ENCODE data around the gene TXNL1. TPM values are rescaled to one million over a fixed set of nuclear protein-coding genes. Genes with fewer than 3 reads are reported as not detected.
"Not testable (repeated sequence)": the region's sequence is repeated elsewhere in the genome, so short reads cannot be mapped to it uniquely, and the experiment has no call there.

Gene TXNL1
- total RNA-seq, 2 donors from 2014 or later, result 45.8 to 59.1 TPM

GRCh38 chr18:56659111-56659510, 20.7 kb upstream of the TXNL1 start:
- Histone ChIP-seq H3K4me1 (peaks cover 0 to 9% of the 10 kb centered on the region in 2 donors), H3K27ac (no peak overlapping the region), H3K27me3 (no peaks in the 10 kb centered on the region), H3K36me3 (no peaks in the 10 kb centered on the region), H3K9me3 (no peaks in the 10 kb centered on the region), H3K4me3 (no peak overlapping the region)
- TF ChIP-seq, protein P1, sequence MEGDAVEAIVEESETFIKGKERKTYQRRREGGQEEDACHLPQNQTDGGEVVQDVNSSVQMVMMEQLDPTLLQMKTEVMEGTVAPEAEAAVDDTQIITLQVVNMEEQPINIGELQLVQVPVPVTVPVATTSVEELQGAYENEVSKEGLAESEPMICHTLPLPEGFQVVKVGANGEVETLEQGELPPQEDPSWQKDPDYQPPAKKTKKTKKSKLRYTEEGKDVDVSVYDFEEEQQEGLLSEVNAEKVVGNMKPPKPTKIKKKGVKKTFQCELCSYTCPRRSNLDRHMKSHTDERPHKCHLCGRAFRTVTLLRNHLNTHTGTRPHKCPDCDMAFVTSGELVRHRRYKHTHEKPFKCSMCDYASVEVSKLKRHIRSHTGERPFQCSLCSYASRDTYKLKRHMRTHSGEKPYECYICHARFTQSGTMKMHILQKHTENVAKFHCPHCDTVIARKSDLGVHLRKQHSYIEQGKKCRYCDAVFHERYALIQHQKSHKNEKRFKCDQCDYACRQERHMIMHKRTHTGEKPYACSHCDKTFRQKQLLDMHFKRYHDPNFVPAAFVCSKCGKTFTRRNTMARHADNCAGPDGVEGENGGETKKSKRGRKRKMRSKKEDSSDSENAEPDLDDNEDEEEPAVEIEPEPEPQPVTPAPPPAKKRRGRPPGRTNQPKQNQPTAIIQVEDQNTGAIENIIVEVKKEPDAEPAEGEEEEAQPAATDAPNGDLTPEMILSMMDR (IDR thresholded peaks at IDR 0.05), result no peak
- DNase-seq (ENCODE audit: low spot score), result no peak

- H3K9me3 ChIP-seq, result no peaks in the 10 kb centered on the region
- H3K4me3 ChIP-seq, result no peak overlapping the region
- no peak for DNase-seq (ENCODE audit: low spot score)
- no peaks in the 10 kb centered on the region for H3K27me3 ChIP-seq
- TF ChIP-seq, protein P1 (IDR thresholded peaks at IDR 0.05), result no peak
- H3K27ac ChIP-seq, result no peak overlapping the region
- peaks cover 0 to 10% of the 10 kb centered on the region in 2 donors for H3K4me1 ChIP-seq
- H3K36me3 ChIP-seq, result no peaks in the 10 kb centered on the region
These were observed 19.9 kb upstream of the TXNL1 start for GRCh38 chr18:56658261-56658660.

DNA sequence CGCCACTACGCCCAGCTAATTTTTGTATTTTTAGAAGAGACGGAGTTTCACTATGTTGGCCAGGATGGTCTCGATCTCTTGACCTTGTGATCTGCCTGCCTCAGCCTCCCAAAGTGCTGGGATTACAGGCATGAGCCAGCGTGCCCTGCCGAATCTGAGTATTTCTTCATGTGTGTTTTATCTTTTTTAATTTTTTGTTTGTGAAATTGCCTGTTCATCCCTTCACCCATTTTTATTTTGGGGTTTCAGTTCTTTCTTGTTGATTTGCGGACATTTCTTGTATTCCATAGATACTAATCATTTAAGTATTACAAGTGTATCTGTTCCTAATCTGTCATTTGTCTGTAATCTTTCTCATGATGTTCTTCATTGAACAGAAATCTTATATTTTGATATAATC, 15.9 kb upstream of the TXNL1 start:
- DNase-seq (ENCODE audit: low spot score); H3K27ac ChIP-seq; H3K36me3 ChIP-seq; H3K9me3 ChIP-seq; H3K4me3 ChIP-seq; H3K27me3 ChIP-seq: not testable (repeated sequence)
- H3K4me1 ChIP-seq, result peaks cover 0 to 21% of the 10 kb centered on the region in 2 donors

DNA sequence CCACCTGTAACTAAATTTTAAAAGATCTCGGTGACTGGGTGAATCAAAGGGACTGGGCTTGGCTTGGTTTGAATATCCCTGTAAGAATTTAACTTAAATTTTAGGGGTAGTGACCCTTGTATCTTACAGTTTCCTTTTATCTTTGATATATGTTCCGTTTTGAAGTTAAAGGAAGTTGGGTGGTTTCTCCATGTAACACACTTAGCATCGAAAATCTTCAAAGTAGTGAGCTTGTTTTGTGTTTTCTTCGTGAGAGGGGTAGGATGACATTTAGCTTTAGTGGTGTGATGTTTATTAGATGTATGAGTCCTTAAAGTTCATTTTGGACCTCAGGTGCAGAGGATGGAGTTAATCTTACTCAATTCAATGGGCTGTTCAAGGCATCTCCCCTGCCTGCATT, 14.4 kb upstream of the TXNL1 start:
- H3K27ac ChIP-seq, result no peak overlapping the region
- no peaks in the 10 kb centered on the region for H3K36me3 ChIP-seq
- H3K4me1 ChIP-seq, result peaks cover 0 to 21% of the 10 kb centered on the region in 2 donors
- no peak for DNase-seq (ENCODE audit: low spot score)
- H3K27me3 ChIP-seq, result no peaks in the 10 kb centered on the region
- TF ChIP-seq, protein P1 (IDR thresholded peaks at IDR 0.05), result no peak
- no peaks in the 10 kb centered on the region for H3K9me3 ChIP-seq
- H3K4me3 ChIP-seq, result no peak overlapping the region

- Histone ChIP-seq H3K4me3 (peak overlapping the region; percentile 91 to 96), H3K27me3 (no peaks in the 10 kb centered on the region), H3K4me1 (peaks cover 0 to 21% of the 10 kb centered on the region in 2 donors), H3K36me3 (no peaks in the 10 kb centered on the region), H3K9me3 (no peaks in the 10 kb centered on the region), H3K27ac (peak overlapping the region; percentile 90 to 93)
- TF ChIP-seq, protein P1 (IDR thresholded peaks at IDR 0.05), result no peak
- DNase-seq (ENCODE audit: low spot score), result no peak
These were observed 13.3 kb upstream of the TXNL1 start for GRCh38 chr18:56651771-56652092.

- TF ChIP-seq, protein P1 (IDR thresholded peaks at IDR 0.05), result peak in 1 of 2 donors; percentile 32
- peaks cover 0 to 21% of the 10 kb centered on the region in 2 donors for H3K4me1 ChIP-seq
- H3K9me3 ChIP-seq, result no peaks in the 10 kb centered on the region
These were observed 12.8 kb upstream of the TXNL1 start, which contains the start of gene WDR7 for GRCh38 chr18:56650944-56651770. TSS of gene WDR7 (plus strand) at chr18:56651359. CDS start at chr18:56672516, 21,157 bp downstream.

More at GRCh38 chr18:56650944-56651770, 12.8 kb upstream of the TXNL1 start, which contains the start of gene WDR7:
- peak; percentile 98 for DNase-seq (ENCODE audit: low spot score)
- Histone ChIP-seq H3K36me3 (no peaks in the 10 kb centered on the region), H3K4me3 (peak within 1 kb of the TSS; percentile 91 to 96), H3K27me3 (no peaks in the 10 kb centered on the region), H3K27ac (peak within 1 kb of the TSS; percentile 90 to 93)

Measured in right atrium auricular region (tissue), 2 donors.